Limb (tissue), 2 donors: ENCODE results near the gene KCTD19.
A peak's percentile ranks its signal among the peaks of the same experiment; 100 is the strongest.
"Not testable (repeated sequence)": the region's sequence is repeated elsewhere in the genome, so short reads cannot be mapped to it uniquely, and the experiment has no call there.

Experiments
- DNase-seq, 2 donors: peaks; one replicate each; pipeline ENCODE4 v3.0.0-alpha.2; 2016; ENCODE audit errors: extremely low spot score in 2 of 2

Gene KCTD19

DNA sequence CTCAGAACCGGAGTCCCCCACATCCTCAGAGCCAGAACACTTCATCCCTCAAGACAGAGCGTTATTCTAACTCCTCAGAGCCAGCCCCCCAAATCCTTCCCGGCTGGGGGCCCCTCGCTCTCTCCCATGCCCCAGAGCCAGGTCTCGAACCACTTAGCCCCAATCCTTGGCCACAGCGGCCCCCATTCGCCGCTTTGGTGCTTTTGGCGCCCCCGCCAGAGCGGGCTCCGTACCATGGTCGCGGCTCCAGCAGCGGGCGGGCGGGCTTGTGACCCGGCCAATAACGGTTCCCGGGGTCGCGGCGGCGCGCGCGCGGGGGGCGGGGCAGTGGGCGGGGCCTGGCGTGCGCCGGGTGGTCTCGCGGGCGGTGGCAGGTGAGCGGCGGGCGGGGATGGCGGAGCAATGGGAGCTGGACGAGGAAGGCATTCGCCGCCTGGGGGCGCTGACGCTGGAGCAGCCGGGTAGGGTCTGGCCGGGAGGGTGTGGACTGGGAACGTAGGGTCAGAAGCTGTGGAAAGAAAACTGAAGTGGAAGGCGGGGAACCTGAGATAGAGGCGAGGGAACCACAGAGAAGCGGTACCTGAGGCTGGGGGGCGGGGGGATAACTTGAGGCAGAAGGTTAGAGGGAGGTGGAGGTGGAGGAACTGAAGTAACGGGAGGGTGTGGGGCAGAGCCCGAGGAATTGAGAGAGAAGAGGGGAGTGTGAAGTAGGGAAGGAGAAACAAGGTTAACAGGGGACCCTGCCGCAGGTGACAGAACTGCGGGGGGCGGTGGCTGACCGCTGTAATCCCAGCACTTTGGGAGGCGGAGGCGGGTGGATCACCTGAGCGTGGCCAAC is at the start of gene KCTD19, which contains the start of gene LRRC36:
KCTD19 (minus strand) TSS at position 270 of the 838 bp plus-strand sequence; CDS start at position 236, 34 bp downstream.
LRRC36 (plus strand) TSS at position 344 of the 838 bp plus-strand sequence; CDS start at position 392, 48 bp downstream.
- DNase-seq, result peak; percentile 21 to 86

DNA sequence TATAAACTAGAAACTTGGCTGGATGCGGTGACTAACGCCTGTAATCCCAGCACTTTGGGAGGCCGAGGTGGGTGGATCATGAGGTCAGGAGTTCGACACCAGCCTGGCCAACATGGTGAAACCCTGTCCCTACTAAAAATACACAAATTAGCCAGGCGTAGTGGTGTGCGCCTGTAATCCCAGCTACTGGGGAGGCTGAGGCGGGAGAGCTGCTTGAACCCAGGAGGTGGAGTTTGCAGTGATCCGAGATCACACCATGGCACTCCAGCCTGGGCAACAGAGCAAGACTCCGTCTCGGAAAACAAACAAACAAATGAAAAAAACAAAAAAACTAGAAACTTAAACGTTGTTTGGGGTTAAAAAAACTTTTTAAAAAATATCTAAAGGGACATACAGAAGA is 49.5 kb upstream of the KCTD19 start:
- not testable (repeated sequence) for DNase-seq

DNA sequence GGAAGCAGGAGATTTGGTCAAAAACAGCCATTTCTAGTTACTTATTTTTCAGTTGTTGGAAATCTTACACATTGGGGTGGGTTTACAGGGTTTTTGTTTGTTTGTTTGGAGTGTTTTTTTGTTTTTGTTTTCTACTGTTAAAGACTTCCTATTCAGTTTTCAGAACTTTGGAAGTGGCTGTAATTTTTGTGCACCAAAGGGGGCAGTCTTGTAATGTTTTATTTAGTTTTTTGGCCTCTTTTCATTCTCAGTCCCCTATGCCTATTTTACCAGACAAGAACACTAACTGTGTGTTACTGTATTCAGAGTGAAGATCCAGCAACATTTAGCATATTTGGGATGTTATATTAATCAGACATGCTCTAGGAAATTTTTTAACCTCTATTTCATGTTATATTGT is 46.1 kb upstream of the KCTD19 start:
- no peak for DNase-seq

DNA sequence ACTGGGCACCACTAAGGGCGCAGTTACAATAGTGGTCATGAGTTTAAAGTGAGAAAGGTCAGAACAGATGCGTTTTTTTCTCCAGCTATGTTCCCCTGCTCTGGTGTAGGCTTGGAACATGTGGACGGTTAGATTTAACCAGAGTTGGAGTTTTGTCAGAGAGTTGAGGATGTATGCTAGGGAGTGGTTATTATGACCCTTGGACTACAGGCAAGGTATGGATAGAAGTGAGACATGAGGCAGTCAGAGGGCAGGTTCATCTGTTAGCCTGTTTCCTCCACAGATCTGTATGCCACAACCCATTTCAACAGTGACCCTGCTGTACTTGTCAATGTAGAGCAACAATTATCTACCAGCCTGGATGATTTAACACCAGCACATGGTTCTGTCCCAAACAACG is 44.1 kb upstream of the KCTD19 start:
- no peak for DNase-seq

DNA sequence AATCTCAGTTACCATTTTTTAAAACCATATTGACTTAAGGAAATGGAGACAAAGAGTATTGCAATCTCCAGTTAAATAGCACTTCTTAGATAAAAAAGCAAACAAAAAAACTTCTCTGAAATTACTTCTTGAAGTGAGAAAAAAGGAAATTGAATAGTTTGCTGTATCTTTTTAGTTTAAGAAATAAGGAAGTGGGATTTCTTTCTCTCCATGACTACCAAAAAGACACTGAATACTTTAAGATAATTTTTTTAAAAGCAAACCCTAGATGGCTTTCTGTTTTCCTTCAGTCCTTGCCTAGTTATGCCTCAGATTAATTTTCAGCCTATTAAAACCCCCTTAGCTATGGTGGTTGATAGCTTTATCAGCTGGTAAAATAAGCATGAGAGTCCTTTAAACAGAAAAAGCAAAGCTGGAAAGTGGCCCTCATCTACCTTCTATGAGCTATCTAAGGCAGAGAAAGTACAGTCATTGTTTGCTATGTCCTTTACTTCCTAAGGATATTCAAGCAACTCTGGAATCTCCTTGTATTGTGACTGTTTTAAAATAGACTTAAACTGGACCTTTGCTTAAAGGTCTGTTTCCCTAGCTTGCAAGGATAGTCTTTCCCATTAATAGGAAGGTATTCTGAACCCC is 38.2 kb upstream of the KCTD19 start:
- DNase-seq, result no peak

DNA sequence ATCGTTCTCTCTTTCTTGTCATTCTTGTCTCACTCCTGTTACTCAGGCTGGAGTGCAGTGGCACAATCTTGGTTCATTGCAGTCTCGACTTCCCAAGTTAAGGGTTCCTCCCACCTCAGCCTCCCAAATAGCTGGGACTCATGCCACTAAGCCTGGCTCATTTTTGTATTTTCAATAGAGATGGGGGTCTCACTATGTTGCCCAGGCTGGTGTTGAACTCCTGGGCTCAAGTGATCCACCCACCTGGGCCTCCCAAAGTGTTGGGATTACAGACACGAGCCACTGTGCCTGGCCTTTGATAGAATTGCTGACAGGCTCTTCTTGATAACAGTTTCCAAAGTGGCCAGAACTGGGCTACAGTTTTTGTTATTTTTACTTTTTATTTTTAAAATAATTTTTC is 34.5 kb upstream of the KCTD19 start:
- DNase-seq, result no peak

DNA sequence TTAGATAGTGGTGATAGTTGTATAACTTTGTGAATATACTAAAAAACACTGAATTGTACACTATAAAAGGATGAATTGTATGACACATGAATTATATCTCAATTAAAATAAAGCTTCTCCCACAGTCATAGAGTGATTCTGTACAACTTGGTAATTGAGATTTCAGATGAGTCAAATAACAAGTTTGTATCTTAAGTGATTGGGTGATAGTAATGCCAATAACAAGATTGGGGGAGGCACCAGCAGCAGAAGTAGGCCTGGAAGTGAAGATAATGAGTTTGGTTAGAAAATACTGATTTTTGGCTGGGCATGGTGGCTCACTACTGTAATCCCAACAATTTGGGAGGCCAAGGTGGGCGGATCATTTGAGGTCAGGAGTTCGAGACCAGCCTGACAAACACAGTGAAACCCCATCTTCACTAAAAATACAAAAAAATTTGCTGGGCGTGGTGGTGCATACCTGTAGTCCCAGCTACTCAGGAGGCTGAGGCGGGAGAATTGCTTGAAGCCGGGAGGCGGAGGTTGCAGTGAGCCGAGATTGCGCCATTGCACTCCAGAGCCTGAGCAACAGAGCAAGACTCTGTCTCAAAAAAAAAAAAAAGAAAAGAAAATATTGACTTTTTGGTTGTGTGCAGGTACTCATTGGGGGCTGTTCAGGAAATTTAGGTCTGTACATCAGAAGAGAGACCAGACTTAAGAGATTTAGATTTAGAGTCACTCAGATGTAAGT is 33.2 kb upstream of the KCTD19 start:
- not testable (repeated sequence) for DNase-seq

DNA sequence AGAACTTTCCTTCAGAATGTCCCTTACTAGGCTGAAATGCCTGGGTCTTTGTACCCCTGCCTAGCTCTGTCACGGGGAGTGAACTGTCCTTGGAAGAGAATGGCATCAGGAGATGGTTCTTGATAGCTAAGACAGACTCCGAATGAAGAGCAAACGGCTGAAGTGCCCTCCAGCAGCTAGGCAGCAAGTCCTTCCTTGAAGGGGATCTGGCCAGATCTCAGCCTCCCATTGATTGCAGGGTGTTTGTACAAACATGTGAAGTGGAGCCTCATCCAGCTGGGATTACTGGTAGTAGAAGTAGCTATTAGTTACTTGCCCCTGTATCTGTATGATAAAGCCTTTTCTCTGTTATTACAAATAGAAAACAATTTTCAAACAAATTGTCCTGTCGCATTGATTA is 31.0 kb upstream of the KCTD19 start:
- no peak for DNase-seq

DNA sequence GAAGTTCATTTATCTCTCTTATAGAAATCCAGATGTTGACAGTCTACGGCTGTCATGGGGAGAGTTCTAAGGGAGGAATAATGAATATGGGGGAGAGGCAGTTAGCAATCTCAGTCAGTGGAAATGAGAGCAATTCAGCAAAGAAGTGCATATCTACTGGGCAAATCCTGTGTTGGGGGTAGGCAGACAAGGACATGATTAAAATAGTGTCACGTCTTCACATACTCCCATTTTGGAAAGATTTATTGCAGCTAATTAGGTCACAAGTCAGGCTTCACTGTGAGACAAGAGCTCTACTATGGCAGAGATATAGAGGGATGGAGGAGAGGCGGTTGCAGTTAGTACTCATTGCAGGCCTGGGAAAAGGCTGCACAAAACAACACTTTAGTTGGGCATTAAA is 29.9 kb upstream of the KCTD19 start:
- no peak for DNase-seq

DNA sequence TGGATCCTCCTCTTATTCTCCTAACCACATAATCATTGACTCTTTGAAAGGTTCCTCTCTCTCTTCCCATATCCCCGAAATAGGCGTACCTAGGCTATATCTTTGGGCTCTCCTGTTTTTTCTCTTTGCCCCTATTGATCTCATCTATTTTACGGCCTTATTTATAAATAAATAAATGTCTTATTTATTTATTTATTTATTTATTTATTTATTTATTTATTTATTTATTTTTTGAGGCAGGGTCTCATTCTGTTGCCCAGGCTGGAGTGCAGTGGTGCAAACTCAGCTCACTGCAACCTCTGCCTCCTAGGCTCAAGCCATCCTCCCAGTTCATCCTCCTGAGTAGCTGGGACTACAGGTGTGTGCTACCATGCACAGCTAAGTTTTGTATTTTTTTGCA is 25.9 kb upstream of the KCTD19 start:
- not testable (repeated sequence) for DNase-seq

DNA sequence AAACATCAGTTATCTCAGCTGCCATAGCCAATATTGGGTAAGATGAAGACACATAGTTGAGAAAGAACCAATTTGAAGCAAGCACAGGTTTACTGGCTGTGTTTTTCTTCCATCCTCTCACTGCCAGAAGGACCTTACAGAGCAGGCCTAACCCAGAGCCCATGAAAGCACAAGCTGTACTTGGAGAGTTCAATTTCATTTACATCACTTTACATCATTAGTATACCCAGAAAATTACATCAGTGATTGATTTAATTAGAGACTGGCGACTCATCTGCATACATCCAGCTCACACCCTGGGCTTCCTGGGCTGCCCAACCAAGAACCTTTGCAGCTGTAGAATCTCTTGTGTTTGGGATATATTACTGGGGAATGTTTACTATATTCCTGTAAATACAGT is 23.8 kb upstream of the KCTD19 start:
- DNase-seq, result no peak

DNA sequence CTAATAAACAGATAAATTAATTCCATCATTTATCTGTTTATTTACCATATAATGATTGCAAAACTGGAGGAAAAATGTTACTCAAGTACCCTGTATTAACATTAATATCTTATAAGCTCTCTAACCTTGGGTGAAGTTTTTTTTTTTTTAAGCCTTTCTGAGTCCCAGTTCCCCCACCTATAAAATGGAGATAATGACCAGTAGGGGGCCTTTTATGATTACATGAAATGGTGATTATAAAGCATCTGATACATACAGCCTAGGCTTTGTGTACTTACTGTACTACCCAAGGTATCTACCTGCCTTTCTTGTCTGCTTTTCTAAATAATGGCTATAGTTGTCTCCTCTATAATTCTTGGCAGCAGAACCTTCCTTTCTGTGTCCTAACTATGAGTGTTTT is 22.6 kb upstream of the KCTD19 start:
- no peak for DNase-seq

DNA sequence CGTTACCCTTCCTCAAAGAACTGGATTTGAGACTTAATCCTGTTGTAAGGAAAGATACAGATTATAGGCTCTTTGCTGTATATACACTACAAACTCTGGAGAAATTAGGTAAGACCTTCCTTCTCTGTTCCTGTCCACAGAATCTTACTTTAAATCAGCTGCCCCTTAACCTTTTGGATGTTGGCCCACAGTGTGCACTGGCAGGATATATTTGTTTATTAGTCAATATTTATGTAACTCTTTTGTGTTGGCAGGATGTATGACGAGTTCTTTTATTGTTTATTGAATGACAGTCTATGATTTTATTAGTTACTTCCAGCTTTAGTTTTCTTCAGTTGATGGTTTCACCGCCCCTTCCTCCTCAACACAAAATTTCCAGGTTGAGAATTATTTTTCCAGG is 19.8 kb upstream of the KCTD19 start:
- no peak for DNase-seq

DNA sequence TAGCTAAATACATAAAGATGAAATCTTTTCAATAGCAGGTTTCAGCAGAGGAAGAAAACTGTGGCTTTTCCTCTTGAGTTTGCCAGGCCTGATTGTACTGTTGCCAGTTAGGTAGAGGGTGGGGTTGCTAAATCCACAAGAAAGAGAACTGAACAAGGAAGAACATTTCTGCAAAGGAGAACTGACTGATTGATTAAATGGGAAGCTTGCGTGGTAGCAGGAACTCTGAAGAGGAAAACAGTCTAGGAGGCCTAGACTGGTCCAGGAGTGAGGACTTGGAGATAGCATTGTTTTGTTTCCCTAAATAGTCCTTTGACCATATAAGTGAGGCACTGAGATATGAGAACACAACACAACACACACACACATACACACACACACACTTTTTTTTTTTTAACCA is 18.9 kb upstream of the KCTD19 start:
- no peak for DNase-seq

DNA sequence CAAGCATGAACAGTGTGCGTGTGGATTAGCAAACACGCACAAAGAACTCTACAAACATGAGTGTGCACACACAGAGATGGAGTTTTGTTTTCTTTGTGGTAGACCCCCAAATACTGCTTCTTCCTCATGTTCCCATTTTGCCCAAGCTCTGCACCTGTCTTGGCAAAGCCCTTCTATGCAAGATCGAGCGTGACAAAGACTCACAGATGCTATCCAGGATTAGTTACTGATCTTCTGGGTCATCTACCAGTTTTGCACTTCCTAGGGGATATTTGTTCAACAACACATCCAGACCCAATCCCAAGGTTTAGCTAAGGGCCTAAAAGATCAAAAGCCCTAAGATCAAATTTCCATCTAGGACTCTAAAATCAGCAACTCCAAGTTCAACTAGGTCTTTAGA is 16.1 kb upstream of the KCTD19 start:
- DNase-seq, result no peak

DNA sequence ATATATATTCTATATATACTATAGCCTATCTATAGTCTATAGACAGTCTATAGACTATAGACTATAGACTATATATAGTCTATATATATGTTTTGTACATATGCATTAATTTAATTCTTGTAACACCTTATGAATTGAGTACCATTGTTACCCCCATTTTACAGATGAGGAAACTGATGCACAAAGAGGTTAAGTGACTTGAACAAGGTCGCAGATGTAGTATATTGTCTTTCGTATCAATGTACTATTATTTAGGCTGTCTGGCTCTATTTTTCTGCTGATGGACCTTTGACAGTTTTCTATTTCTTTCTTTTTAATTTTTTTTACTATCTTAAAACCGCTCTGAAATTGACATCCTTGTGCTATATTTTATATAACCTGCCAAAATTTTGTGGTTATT is 14.7 kb upstream of the KCTD19 start:
- no peak for DNase-seq

DNA sequence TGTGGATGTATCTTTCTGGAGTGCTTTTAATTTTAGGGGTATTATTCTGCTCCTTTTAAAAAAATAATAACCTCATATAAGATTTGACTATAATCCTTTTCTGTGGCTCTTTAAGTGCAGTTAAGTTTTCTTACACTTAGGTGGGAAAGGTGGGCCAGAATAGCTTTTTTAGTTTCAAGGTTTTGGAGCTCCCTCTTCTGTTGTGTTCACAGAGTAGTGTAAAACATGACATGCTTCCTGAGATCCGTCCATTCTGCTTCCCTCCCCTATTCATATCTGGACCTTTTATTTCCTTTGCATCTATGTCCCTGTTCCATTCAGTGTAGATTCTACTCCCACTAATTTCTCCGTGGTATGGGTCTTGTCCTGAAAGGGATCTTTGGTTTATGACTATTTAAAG is 12.9 kb upstream of the KCTD19 start:
- no peak for DNase-seq

DNA sequence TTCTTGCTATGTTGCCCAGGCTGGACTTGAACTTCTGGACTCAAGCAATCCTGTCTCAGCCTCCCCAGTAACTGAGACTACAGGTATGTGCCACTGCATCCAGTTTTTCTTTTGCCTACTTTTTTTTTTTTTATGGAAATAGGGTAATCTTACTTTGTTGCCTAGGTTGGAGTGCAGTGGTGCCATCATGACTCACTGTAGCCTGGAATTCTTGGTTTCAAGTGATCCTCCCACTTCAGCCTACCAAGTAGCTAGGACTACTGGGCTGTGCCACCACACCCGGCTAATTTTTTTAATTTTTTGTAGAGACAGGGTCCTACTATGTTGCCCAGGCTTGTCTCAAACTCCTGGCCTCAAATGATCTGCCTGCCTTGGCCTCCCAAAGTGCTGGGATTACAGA is 10.1 kb upstream of the KCTD19 start:
- no peak for DNase-seq

DNA sequence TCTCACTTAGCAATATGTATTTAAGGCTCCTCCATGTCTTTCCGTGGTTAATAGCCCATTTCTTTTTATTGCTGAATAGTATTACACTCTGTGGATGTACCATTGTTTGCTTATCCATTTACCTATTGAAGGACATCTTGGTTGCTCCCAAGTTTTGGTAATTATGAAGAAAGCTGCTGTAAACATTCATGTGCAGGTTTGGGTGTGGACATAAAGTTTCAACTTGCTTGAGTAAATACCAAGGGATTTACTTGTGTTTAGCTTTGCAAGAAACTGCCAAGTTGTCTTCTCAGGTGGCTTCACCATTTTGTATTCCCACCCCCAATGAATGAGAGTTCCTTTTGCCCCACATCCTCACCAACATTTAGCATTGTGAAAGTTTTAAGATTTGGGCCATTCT is 9.6 kb upstream of the KCTD19 start:
- no peak for DNase-seq

DNA sequence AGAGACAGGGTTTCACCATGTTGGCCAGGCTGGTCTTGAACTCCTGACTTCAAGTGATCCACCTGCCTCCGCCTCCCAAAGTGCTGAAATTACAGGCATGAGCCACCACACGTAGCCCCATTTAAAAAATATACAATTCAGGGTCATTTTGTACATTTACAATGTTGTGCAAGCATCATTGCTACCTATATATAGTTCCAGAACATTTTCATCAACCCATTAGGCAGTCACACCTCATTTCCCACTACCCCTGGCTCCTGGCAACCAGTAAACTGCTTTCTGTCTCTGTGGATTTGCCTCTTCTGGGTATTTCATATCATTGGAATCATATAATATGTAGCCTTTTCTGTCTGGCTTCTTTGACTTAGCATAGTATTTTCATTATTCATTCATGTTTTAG is 6.8 kb upstream of the KCTD19 start:
- no peak for DNase-seq

DNA sequence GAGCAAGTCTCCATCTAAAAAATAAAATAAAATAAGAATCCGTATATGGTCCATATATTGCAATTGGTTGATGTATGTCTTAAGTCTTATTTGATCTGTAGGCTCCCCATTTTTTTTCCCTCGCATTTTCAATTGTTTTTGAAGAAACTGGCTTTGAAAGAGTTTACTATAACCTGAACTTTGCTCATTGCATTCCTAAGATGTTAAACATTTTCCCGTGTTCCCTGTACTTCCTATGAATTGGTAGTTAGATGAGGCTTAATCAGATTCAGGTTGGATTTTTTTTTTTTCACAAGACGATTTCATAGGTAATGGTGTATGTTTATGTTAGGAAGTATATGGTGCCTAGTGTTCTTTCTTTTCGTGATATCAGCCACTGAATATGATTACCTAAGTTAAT is 3.4 kb upstream of the KCTD19 start:
- no peak for DNase-seq

DNA sequence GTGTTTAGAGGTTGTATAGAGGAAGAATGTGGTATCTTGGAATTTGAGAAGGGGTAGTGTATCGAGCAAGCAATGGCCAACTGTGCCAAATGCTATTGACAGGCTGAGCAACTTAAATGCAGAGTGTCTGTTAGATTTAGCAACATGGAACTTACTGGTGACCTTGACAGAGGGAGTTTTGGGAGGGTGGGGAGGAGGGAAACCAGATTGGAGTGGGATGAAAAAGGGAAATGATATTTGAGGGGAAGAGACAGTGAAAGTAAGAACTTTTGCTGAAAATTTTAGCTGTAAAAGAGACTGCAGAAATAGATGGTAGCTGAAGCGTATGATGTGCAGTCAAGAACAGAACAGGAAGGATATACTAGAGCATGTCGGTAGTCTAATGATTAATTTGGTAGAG is 1.2 kb upstream of the KCTD19 start:
- no peak for DNase-seq
